ENCODE measurements around the gene LCAT. TPM values are rescaled to one million over a fixed set of nuclear protein-coding genes. Genes with fewer than 3 reads are reported as not detected.

The LCAT gene
- total and polyA plus RNA-seq, 9 donors: 12.5 to 30.0 (median 25.5) TPM

- H3K36me3 ChIP-seq (ENCODE audit: control insufficient read depth, insufficient read depth, low read length): peaks cover 62% of the 10 kb centered on the region
- 71% methylated on average over 11 of the region's 15 CpGs for whole genome bisulfite sequencing (ENCODE audit: insufficient coverage)
- DNase-seq: peak; percentile 14
- no peak within 1 kb of the TSS for H3K27ac ChIP-seq (ENCODE audit: low read length)
- no peak within 1 kb of the TSS for H3K4me3 ChIP-seq (ENCODE audit: low read length)
- no peaks in the 10 kb centered on the region for H3K9me3 ChIP-seq (replicated peaks; ENCODE audit: control insufficient read depth, low read depth, low read length)
- peaks cover 24% of the 10 kb centered on the region for H3K4me1 ChIP-seq (ENCODE audit: control insufficient read depth, insufficient read depth, low read length)
- no peaks in the 10 kb centered on the region for H3K27me3 ChIP-seq (ENCODE audit: control insufficient read depth, insufficient read depth, low read length)
Measured at GRCh38 chr16:67931712-67932461, 12.0 kb downstream of the LCAT start, which contains the start of gene CTRL. TSS of gene CTRL (minus strand) at chr16:67931862. CDS start at chr16:67931852, 10 bp downstream.

- H3K27me3 ChIP-seq (ENCODE audit: control insufficient read depth, insufficient read depth, low read length): no peaks in the 10 kb centered on the region
- peaks cover 71% of the 10 kb centered on the region for H3K36me3 ChIP-seq (ENCODE audit: control insufficient read depth, insufficient read depth, low read length)
- H3K4me3 ChIP-seq (ENCODE audit: low read length): no peak overlapping the region
- 89% methylated on average over 15 of the region's 17 CpGs for WGBS (ENCODE audit: insufficient coverage)
- peaks cover 31% of the 10 kb centered on the region for H3K4me1 ChIP-seq (ENCODE audit: control insufficient read depth, insufficient read depth, low read length)
- H3K9me3 ChIP-seq (replicated peaks; ENCODE audit: control insufficient read depth, low read depth, low read length): no peaks in the 10 kb centered on the region
- peak; percentile 6 for DNase-seq
- H3K27ac ChIP-seq (ENCODE audit: low read length): no peak overlapping the region
Measured at GRCh38 chr16:67930678-67931211, 13.2 kb downstream of the LCAT start.

GRCh38 chr16:67930191-67930590 lies 13.7 kb downstream of the LCAT start:
- Histone ChIP-seq H3K27me3 (ENCODE audit: control insufficient read depth, insufficient read depth, low read length) (no peaks in the 10 kb centered on the region), H3K9me3 (replicated peaks; ENCODE audit: control insufficient read depth, low read depth, low read length) (no peaks in the 10 kb centered on the region), H3K4me1 (ENCODE audit: control insufficient read depth, insufficient read depth, low read length) (peaks cover 32% of the 10 kb centered on the region), H3K36me3 (ENCODE audit: control insufficient read depth, insufficient read depth, low read length) (peaks cover 71% of the 10 kb centered on the region), H3K27ac (ENCODE audit: low read length) (no peak overlapping the region), H3K4me3 (ENCODE audit: low read length) (no peak overlapping the region)
- no peak for DNase-seq
- WGBS (ENCODE audit: insufficient coverage): 90% methylated on average over 14 of the region's 14 CpGs

- Histone ChIP-seq H3K4me1 (ENCODE audit: control insufficient read depth, insufficient read depth, low read length) (peaks cover 28% of the 10 kb centered on the region), H3K9me3 (replicated peaks; ENCODE audit: control insufficient read depth, low read depth, low read length) (no peaks in the 10 kb centered on the region), H3K27me3 (ENCODE audit: control insufficient read depth, insufficient read depth, low read length) (no peaks in the 10 kb centered on the region), H3K27ac (ENCODE audit: low read length) (no peak overlapping the region), H3K36me3 (ENCODE audit: control insufficient read depth, insufficient read depth, low read length) (peaks cover 73% of the 10 kb centered on the region), H3K4me3 (ENCODE audit: low read length) (no peak overlapping the region)
- WGBS (ENCODE audit: insufficient coverage): 52% methylated on average over 11 of the region's 16 CpGs
- DNase-seq: peak; percentile 76
Measured at GRCh38 chr16:67928561-67929364, 15.2 kb downstream of the LCAT start.

GRCh38 chr16:67928147-67928546 lies 15.8 kb downstream of the LCAT start:
- Histone ChIP-seq H3K27me3 (ENCODE audit: control insufficient read depth, insufficient read depth, low read length) (no peaks in the 10 kb centered on the region), H3K4me1 (ENCODE audit: control insufficient read depth, insufficient read depth, low read length) (peaks cover 33% of the 10 kb centered on the region), H3K4me3 (ENCODE audit: low read length) (no peak overlapping the region), H3K36me3 (ENCODE audit: control insufficient read depth, insufficient read depth, low read length) (peaks cover 75% of the 10 kb centered on the region), H3K9me3 (replicated peaks; ENCODE audit: control insufficient read depth, low read depth, low read length) (no peaks in the 10 kb centered on the region), H3K27ac (ENCODE audit: low read length) (no peak overlapping the region)
- WGBS (ENCODE audit: insufficient coverage): 91% methylated on average over 4 of the region's 7 CpGs
- DNase-seq: peak; percentile 9

GRCh38 chr16:67927131-67927941 lies 16.6 kb downstream of the LCAT start:
- 91% methylated on average over 19 of the region's 22 CpGs for WGBS (ENCODE audit: insufficient coverage)
- peak; percentile 7 for DNase-seq
- peaks cover 76% of the 10 kb centered on the region for H3K36me3 ChIP-seq (ENCODE audit: control insufficient read depth, insufficient read depth, low read length)
- no peaks in the 10 kb centered on the region for H3K9me3 ChIP-seq (replicated peaks; ENCODE audit: control insufficient read depth, low read depth, low read length)
- no peak overlapping the region for H3K27ac ChIP-seq (ENCODE audit: low read length)
- no peak overlapping the region for H3K4me3 ChIP-seq (ENCODE audit: low read length)
- H3K27me3 ChIP-seq (ENCODE audit: control insufficient read depth, insufficient read depth, low read length): no peaks in the 10 kb centered on the region
- H3K4me1 ChIP-seq (ENCODE audit: control insufficient read depth, insufficient read depth, low read length): peaks cover 39% of the 10 kb centered on the region

- H3K27me3 ChIP-seq (ENCODE audit: control insufficient read depth, insufficient read depth, low read length): no peaks in the 10 kb centered on the region
- WGBS (ENCODE audit: insufficient coverage): 53% methylated on average over 13 of the region's 13 CpGs
- peaks cover 78% of the 10 kb centered on the region for H3K36me3 ChIP-seq (ENCODE audit: control insufficient read depth, insufficient read depth, low read length)
- H3K9me3 ChIP-seq (replicated peaks; ENCODE audit: control insufficient read depth, low read depth, low read length): no peaks in the 10 kb centered on the region
- DNase-seq: peak; percentile 22
- peaks cover 42% of the 10 kb centered on the region for H3K4me1 ChIP-seq (ENCODE audit: control insufficient read depth, insufficient read depth, low read length)
- no peak overlapping the region for H3K27ac ChIP-seq (ENCODE audit: low read length)
- no peak overlapping the region for H3K4me3 ChIP-seq (ENCODE audit: low read length)
Measured at GRCh38 chr16:67926181-67926750, 17.7 kb downstream of the LCAT start.

- peak; percentile 11 for DNase-seq
- H3K27me3 ChIP-seq (ENCODE audit: control insufficient read depth, insufficient read depth, low read length): no peaks in the 10 kb centered on the region
- H3K4me1 ChIP-seq (ENCODE audit: control insufficient read depth, insufficient read depth, low read length): peaks cover 46% of the 10 kb centered on the region
- H3K27ac ChIP-seq (ENCODE audit: low read length): no peak overlapping the region
- 83% methylated on average over 7 of the region's 10 CpGs for WGBS (ENCODE audit: insufficient coverage)
- H3K4me3 ChIP-seq (ENCODE audit: low read length): no peak overlapping the region
- peaks cover 70% of the 10 kb centered on the region for H3K36me3 ChIP-seq (ENCODE audit: control insufficient read depth, insufficient read depth, low read length)
- H3K9me3 ChIP-seq (replicated peaks; ENCODE audit: control insufficient read depth, low read depth, low read length): no peaks in the 10 kb centered on the region
Measured at GRCh38 chr16:67924140-67924906, 19.6 kb downstream of the LCAT start.

Measured in muscle of leg (tissue), 11 donors.